SIG-M5 treated with dmso at 0.1 percent for 504 hours (cell line): Measurements from ENCODE around the gene MRPL21.
"Not testable (repeated sequence)": the region's sequence is repeated elsewhere in the genome, so short reads cannot be mapped to it uniquely, and the experiment has no call there.

Experiments
- DNase-seq: peaks from one replicate; lab custom pipeline; 2025; ENCODE audit not compliant: unreplicated experiment; lab: John Stamatoyannopoulos, UW

MRPL21 gene

GRCh38 chr11:68913188-68913587, 9.6 kb upstream of the MRPL21 start:
- no peak for DNase-seq

DNA sequence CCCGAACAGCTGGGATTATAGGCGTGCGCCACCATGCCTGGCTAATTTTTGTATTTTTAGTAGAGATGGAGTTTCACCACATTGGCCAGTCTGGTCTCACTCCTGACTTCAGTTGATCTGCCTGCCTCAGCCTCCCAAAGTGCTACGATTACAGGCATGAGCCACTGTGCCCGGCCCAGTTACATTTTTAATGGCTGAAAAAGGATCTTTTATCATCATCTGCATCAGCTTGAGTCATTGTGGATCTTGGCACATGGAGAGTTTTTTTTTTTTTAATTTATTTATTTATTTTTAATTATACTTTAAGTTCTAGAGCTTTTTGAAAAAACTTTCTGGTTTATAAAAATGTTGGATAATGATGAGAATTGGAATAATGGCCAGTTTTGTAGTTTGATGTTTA, 8.6 kb upstream of the MRPL21 start:
- DNase-seq, result no peak

DNA sequence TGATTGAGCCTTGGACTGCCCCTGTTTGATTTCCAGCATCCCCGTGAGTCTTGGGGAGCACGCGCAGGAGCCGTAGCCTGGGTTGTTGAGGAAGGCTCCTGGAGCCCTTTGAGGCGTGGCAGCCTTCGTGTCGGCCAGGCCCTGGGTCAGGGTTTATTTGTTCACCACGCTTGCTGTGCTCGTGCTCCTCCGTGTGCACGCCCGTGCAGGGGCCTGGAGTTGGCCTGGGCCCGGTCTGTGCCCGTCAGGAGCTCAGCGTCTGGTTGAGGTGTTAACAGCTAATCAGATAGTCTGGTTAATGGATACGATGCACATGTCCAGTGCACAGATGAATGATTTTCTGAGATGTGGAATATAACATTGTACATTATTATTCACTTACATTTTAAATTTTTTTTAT, 8.1 kb upstream of the MRPL21 start:
- no peak for DNase-seq

GRCh38 chr11:68910965-68911364, 7.3 kb upstream of the MRPL21 start:
- DNase-seq, result no peak

DNA sequence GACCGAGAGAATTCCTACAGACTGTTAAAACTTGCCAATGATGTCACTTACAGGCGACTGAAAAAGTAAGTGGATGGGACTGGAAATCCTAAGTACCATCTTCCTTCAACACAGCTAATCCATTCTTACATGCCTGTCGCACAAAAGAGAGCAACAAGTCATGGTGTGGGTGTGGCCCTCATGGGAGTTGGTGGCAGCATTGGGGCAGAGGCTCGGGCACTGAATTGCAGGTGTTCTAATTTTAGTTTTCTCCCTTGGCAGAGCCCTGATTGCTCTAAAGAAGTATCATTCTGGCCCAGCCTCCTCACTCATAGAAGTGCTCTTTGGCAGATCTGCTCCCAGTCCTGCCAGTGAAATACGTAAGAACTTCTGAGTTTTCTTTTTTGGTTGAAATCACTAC, 4.6 kb upstream of the MRPL21 start:
- DNase-seq, result no peak

- DNase-seq, result no peak
Measured at GRCh38 chr11:68905421-68906360, 2.1 kb upstream of the MRPL21 start.

DNA sequence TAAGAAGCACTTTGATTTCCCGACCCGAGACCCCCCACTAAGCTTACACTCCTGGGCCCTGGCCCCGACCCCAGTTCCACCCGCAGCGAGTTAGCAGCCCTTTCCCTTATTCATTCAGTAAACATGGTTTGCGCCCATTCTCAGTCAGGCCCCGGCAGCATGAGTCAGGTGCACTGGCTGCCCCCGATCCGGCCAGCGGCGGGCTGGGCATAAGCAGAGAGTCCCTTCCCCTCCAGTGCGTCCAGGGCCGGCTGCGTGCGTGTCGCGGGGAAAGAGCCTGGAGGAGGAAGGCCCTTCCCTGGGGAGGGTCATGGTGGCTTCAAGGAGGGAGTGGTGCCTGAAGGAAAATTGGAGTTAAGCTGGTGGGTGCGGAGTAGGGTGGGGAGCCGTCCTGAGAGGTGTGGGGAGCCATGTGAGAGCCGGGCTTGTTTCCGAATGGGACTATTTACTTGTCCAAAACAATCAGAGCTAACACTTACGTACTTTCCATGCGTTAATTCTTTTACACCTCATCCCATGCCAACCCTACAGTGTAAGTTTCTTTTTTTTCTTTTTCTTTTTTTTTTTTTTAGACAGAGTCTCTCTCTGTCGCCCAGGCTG, 716 bp upstream of the MRPL21 start:
- DNase-seq, result no peak

DNA sequence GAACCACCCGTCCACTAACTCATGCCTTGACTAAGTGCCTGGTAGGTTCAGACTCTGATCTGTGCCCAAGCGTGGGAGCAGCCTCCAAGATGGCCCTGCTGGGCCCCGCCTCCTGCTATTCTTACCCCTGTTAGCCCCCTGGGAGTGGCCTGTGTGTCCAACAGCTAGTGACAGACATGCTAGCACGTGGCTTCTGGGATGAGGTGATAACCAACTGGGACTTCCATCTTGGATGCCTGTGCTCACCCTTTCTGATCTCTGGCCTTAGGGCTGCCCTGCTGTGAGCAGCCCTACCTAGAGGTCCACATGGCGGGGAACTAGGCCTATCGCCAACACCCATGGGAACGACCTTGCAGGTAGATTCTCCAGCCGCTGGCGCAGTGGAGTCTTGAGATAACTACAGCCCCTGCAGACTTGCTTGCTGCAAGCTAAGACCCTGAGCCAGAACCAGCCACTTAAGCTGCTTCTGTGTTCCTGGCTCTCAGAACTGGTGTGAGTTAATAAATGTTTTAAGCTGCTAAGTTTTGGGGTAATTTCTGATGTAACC, 2.7 kb downstream of the MRPL21 start:
- no peak for DNase-seq

- DNase-seq, result no peak
Measured at GRCh38 chr11:68897441-68897840, 6.2 kb downstream of the MRPL21 start.

DNA sequence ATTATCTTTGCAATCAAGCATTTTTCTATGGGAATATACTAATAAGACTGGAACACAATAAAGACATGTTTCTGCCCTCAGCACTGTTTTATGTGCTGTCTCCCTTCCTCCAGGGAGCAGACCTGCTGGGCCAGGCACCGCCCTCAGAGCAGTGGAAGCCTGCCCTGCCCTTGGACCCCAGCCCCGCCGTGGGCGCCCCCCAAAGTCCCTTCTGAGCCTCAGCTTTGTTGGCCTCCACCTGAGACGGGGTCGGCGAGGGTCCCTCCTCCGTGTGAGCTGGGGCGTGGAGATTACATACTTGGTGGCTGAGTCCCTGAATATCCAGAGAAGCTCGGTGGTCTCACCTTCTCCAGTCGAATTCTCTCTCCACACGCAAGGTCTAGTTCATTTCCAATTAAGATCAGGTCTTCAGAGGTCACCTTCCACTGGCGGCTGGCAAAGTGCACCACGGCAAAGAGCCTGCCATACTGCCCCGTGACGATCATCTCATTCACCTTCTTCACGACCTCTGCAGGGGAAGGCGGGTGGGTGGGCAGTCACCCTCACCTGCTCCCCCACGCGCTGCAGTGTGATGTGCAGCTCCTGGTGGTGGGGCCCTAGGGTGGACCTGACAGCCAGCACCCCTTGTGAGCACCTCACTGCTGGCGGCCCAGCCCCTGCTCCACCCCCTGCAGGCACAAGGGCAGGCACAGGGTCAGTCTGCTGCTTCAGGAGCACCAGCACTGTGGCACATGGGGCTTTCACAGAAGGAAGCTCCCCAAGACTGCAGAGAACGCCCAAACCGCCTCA, 7.3 kb downstream of the MRPL21 start:
- no peak for DNase-seq

DNA sequence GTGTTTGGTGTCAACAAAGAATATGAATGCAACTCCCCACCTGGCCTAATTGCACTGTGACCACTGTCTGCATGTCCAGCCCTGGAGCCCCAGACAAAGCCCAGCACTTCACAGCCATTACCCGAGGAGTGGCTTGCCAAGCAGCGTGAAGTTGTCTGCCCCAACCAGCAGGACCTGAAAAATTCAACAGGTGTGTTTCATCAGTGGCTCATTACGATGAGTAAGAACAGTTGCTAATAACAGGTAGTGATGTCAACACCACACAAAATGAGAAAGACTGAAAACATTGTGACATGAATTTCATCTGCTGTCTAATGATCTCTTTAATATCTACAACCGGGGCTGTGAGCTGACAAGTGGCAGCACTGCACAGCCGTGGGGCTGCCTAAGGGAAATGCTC, 10.3 kb downstream of the MRPL21 start:
- DNase-seq, result no peak

- DNase-seq, result no peak
Measured at GRCh38 chr11:68892576-68892975, 11.1 kb downstream of the MRPL21 start.

DNA sequence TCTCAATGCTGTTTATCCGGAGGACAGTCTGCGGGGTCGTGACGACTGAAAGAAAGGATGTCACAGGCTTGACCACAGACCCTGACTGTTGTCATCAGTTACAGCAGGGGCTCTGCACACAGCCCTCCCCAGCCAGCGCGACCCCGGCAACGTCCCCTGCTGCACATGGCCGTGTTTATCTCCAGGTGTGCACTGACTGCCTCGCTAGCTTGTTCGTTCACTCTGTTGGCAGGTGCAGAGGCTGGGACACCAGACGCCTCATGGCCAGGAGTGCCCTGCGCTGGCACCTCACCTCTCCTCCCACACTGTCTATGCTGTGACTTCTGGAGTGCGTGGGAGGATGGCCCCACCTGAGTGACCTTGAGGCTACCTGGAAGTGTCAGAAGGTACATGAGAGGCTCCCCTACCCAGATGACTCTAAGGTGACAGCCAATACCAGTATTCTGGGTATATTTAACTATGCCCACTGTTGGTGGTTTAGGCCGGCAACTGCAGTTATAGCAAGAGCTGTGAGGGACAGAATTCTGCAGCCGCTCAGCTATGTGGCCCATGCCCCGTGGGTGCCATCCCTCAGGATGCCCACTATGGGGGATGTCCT, 12.2 kb downstream of the MRPL21 start:
- no peak for DNase-seq

- no peak for DNase-seq
Measured at GRCh38 chr11:68890490-68891231, 13.0 kb downstream of the MRPL21 start.

DNA sequence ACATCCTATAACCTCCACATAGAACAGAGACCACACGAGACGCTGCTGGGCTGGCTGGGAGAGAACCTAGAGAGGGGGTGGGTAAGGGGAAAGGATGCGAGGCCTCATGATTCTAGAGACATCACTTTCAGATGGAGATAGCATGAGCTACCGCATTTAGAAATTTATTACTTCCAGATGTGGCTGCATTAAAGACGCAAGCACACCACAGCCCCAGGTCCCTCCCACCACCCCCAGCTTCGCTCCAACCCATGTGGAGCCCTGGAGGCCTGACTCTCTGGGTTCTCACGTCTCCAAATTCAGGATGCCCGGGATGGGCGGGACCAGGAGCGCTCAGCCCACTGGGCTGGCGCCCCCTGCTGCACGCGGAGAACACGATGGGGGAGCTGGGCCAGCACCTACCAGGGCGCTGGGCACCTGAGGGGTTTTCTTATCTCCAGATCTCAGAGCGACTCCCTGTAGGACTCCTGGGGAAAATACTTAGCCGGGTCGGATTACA, 13.6 kb downstream of the MRPL21 start:
- DNase-seq, result no peak

- not testable (repeated sequence) for DNase-seq
Measured at GRCh38 chr11:68884827-68885226, 18.8 kb downstream of the MRPL21 start.

DNA sequence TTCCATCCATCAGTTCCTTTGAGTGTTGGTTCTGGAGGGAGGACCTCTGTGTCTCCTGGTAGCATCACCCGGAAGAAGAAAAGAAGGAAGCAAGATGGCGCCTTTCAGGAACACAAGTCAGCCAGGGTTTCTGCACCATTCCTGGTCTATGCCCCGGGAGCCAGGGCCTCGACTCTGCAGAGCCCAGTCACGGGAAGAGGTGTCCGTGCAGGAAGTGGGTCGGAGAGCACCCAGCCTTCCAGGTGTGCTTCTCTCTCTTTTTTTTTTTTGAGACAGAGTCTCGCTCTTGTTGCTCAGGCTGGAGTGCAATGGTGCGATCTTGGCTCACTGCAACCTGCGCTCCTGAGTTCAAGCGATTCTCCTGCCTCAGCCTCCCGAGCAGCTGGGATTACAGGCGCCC, 21.2 kb downstream of the MRPL21 start:
- no peak for DNase-seq

DNA sequence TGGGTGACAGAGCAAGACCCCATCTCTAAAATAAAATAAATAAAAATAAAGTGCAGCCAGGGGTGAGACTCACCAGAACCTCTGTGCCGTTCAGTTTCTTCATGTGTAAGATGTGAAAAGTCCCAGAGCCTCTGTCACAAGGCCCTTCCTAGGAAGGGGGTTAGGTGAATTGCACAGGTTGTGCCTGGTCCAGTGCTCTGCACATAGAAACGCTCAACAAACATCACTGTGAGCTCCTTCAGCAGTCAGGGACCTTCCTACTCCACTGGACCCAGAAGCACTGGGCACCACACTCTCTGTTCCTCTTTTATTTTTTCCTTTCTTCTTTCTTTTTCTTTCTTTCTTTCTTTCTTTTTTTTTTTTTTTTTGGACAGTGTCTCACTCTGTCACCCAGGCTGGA, 22.3 kb downstream of the MRPL21 start:
- DNase-seq, result no peak

DNA sequence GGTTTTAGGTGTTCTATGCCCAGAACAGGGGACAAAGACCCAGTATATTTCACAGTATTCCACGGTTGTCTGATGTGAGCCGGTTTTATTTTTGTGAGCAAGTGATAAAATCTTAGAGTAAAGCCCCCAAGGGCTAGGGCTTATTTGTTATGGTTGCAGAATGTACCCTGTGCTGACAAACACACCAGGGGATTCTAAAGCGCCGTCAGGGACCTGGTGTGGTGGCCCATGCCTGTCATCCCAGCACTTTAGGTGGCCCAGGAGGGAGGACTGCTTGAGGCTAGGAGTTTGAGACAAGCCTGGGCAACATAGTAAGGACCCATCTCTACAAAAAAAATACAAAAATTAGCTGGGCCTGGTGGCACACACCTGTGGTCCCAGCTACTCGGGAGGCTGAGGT, 22.8 kb downstream of the MRPL21 start:
- DNase-seq, result no peak

- no peak for DNase-seq
Measured at GRCh38 chr11:68878022-68878421, 25.6 kb downstream of the MRPL21 start.
